Stimulated activated naive CD8-positive, alpha-beta T cell treated with anti-CD3 and anti-CD28 coated beads, Interleukin-15, Interleukin-2, amounts not matched to agents 100 U/mL and 50 U/mL, for 24 hours (primary cell): ENCODE measurements around the gene ZNF181.
"Not testable (repeated sequence)": the region's sequence is repeated elsewhere in the genome, so short reads cannot be mapped to it uniquely, and the experiment has no call there.

Source experiments
- ATAC-seq: fragments of 150-1000 bp; cut with Tn5 transposase; one replicate; pipeline ENCODE4 v1.10.0; 2021
- DNase-seq: peaks from one replicate; pipeline ENCODE4 v3.0.0; 2021

ZNF181 gene

DNA sequence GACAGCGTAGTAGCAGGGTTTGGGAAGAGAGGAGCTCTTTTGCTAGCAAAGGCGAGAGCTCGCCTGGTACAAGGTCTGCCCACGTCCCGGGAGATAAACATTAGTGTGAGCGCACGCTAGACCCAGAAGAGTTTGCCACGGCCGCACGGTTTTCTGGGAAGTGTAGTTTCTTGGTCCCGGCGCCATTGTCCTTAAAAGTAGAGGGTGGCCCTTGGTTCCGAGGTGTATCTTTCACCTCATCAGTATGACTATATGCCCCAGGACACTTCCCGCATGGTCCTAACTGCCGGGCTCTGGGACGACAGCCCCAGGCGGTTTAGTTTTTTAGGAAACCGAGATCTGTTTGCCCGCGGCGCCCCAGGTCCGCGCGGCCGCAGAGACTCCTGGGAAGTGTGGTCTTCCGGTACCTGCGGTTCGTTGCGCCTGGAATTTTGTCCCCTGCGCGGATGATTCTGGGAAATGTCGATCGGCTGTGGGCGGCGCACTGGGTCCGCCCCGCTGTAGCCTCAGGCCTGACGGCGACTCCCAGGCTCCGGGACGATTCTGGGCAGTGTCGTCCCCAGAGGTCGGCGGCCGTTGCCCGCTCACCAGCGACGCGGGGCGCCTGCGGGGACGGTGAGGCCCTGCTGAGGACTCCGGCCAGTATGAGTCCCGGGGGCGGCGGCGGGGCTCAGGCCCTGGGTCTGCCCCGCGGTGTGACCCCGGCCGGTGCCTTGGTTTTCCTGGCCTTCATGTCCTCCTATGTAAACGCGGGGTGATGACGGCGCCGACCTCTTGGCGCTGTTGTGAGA is at the start of gene ZNF181:
ZNF181 (plus strand) TSS at position 498 of the 791 bp plus-strand sequence. CDS start 795 bp downstream, outside the sequence.
- peak; percentile 87 for ATAC-seq
- DNase-seq = peak; percentile 81

GRCh38 chr19:34685266-34685665 is 48.8 kb upstream of the ZNF181 start:
- DNase-seq, ATAC-seq: not testable (repeated sequence)

- ATAC-seq (no peak), DNase-seq (no peak)
Measured at GRCh38 chr19:34686455-34686854, 47.6 kb upstream of the ZNF181 start.

DNA sequence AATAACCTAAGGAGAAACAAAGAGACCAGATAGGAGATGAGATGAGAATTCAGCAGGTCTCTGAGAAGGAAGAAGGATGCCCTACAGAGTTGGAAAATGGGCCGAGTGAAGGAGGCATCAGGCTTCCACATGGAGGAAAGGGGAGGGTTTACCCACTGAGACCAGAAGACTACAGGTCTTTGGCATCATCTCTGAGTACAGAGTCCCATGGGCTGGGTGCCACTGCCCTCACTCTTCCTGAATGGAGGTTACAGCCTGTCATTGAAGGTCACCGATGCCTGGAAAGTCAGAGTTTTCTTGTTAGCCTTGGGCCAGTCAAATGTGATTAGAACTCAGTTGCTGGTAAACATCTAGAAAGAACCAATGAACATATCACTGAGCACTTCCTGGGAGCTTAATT is 46.7 kb upstream of the ZNF181 start:
- ATAC-seq = no peak

GRCh38 chr19:34688592-34688991 is 45.5 kb upstream of the ZNF181 start:
- DNase-seq = no peak

More for the DNA sequence above, 46.7 kb upstream of the ZNF181 start:
- DNase-seq = no peak

DNA sequence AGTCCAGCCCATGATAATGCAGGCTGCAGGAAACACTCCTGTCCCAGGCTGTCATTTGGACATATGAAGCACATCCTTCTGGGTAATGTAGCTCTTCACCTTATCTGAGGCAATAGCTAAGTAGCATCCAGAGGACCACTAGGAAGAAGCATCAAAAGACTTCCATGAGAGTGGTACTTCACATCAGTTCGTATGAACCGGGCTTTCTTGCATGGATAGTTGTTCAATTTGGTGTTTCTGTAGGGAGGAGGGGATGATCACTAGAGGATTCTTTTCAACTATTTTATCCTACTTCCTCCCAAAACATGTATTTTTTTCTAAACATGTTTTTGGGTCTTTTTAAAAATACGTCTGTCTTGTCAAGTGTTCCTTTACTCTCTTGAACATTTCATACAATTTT is 43.7 kb upstream of the ZNF181 start:
- no peak for ATAC-seq
- no peak for DNase-seq

More at GRCh38 chr19:34688592-34688991, 45.5 kb upstream of the ZNF181 start:
- ATAC-seq = no peak

DNA sequence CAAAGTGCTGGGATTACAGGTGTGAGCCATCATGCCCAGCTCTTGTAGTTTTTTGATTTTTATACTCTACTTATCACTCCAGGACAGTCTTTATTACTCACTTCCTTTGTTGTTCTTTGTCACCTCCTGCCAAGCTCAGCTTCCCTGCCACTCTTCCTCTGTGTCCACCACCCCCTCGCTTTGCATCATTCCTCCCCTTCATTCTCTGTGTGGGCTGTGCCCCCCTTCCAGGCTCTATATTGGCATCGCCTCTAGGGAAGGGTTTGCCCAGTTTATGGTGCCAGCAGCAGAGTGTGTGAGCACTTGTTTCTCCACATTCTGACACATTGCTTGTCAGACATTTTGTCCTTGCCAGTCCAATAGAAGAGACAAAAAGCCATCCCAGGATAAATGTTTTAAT is 41.5 kb upstream of the ZNF181 start:
- ATAC-seq (no peak), DNase-seq (no peak)

- ATAC-seq = no peak
Measured at GRCh38 chr19:34707661-34708060, 26.4 kb upstream of the ZNF181 start.

DNA sequence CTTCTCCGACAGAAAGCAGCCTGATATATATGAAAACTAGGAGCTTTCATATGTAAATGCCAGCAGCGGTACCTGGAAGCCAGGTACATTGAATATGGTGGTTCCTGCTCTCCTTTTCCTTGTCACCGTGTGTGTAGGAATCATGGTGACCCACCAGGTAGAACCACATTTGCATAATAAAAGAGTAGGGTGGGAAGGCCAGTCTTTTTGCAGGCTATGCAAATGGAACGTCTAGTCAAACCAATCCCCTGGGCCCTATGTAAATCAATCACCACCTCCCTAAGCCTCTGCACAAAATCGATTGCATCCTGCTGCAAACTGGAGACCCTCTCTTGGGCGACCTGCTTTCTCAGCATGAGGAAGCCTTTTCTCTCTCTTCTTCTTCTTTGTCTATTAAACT is 22.2 kb upstream of the ZNF181 start:
- DNase-seq (no peak), ATAC-seq (no peak)

More at GRCh38 chr19:34707661-34708060, 26.4 kb upstream of the ZNF181 start:
- DNase-seq = no peak

DNA sequence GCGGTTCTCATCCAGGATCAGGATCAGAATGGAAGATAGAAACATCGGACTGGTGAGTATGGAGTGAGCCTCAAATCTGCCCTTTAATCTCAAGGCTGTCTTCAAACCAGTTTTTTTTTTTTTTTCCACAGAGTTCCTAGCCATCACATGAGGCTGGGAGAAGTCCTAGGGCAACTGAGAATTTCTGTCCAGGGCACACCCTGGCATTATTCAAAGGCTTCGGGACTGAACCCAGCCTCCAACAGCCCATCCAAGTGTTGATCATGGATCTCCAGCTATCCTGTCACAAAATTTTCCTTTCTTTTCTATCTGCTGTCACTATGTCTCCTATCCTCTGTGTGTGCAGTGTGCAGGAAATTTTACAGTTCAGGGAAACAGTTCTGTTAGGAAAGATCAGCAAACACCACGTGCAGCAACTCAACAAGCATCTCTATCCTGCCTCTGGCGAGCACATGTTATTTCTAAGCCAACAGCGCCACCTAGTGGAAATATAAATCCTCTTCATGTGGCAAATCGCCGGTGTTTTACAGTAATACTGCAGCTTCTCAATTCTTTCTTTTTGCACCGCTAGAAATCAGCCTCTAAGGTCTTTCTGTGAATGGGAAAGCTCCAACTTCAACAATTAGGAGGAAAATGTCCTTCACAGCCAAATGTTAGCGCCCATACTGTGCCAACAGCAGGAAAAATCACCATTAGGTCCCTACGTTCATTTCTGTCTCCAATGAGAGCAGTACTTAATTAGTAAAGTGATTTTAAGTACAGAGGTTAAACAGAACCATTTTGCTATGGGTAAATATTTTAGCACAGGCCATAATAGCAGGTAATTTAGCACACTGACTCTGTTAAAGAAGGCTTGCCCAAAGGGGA is 21.4 kb upstream of the ZNF181 start:
- peak; percentile 44 for DNase-seq
- ATAC-seq = peak; percentile 57

- ATAC-seq (no peak), DNase-seq (peak; percentile 11)
Measured at GRCh38 chr19:34713262-34713637, 20.8 kb upstream of the ZNF181 start.

DNA sequence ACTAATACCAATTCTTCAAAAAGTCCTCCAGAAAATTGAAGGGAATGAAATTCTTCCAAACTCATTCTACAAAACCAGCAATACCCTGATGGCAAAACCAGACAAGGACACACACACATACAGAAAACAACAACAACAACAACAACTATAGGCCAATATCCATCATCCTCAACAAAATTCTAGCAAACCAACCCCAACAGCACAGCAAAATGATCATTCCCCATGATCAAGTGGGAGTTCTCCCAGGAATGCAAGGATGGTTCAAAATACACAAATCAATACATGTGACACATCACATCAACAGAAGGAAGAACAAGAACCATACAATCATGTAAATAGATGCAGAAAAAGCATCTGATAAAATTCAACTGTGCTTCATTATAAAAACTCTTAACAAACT is 18.7 kb upstream of the ZNF181 start:
- DNase-seq = no peak
- no peak for ATAC-seq

GRCh38 chr19:34722353-34722752 is 11.7 kb upstream of the ZNF181 start:
- no peak for DNase-seq
- ATAC-seq = no peak

GRCh38 chr19:34725400-34725799 is 8.6 kb upstream of the ZNF181 start:
- ATAC-seq = no peak

DNA sequence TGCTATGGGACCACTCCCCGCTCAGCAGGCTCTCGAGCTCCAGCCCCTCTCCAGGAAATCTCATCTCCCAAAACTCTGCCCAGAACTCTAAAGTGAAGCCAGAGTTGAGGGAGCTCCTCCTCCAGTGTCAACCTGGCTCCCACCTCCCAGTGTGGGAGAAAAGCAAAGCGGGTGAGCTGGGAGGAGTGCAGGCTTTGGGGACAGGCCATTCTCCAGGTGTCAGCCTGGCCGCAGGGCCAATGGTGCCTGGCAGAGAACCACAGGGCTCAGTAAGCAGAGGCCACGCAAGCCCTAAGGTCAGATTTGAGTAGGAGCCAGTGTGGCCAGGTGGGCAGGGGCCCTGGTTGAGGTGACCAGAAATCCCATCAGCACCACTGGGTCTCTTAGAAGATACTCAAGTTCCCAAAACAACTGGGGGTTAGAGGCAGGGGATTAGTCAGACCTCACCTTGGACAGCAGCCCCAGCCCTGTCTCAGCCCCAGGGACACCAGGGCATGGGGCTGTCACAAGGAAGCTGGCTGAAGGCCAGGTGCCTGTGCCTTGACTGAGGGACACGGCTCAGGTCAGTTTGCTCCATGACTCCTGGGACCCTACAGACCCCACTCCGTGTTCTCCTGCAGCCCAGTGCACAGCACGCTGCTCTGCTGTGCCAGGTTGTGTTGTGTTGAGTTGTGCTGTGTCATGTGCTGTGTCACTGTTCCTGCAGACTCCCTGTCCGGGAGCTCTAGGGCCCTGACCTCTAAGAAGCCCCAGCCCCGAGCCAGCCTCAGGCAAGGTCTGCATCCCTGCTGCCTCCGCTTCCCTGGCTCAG is 2.8 kb upstream of the ZNF181 start:
- no peak for ATAC-seq
- no peak for DNase-seq

More at GRCh38 chr19:34725400-34725799, 8.6 kb upstream of the ZNF181 start:
- no peak for DNase-seq

DNA sequence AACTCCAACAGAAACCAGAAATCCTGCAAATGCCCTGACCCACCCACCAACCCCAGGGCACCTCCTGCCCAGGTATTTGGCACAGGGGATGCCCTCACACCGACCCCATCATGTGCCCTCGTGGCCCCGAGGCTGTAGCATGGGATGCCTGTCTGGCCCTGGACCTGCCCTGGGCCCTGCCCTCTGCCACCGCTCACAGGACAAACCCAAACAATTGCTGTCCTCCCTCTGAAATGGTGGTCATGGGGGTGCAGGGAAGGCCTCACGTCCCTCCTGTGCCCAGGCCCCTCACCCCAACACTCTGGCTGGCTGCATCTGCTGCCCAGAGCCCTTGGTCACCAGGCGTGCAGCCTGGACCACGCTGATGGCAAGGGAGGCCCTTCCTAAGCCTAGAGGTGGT is 2.1 kb upstream of the ZNF181 start:
- DNase-seq (no peak), ATAC-seq (no peak)

GRCh38 chr19:34732612-34733211 is 1.3 kb upstream of the ZNF181 start:
- ATAC-seq = no peak
- DNase-seq = no peak

GRCh38 chr19:34733266-34733745 is 737 bp upstream of the ZNF181 start:
- DNase-seq = peak; percentile 55
- peak; percentile 8 for ATAC-seq

- DNase-seq (no peak), ATAC-seq (no peak)
Measured at GRCh38 chr19:34734537-34735103, 577 bp downstream of the ZNF181 start.

DNA sequence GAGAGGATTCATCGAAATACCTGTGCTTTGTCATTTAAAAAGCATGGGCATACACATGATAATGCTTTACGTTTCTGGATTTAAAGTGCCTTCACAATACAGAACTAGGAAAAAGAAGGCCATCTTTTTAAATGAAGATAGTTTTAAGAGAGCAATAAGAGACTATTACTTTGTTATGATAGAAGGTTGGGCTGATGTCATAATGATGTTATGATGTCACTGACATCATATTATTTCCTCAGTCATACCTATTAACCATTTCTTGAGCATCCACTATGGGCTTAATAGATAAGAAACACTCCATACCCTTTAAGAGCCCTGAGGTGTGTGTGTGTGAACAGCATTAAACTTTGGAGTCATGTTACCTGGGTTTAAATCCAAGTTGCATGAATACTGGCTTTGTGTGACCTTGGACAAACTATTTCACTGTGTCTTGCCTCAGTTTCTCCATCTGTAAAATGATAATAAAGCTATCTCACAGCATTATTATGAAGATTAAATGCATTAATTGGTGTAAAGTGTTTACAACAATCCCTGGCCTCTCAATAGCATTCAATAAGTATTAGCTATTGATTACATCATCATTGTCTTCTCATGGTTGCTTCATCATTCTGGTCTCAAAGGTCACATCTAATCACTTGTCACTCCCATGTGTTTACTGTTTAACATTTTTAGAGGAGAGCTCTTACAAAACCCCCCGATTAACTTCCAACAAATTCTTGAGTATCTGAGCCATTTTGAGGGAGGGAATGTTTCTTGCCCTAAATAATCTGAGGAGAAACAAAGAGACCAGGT is 11.1 kb downstream of the ZNF181 start:
- DNase-seq (no peak), ATAC-seq (no peak)
